Posterior cingulate gyrus (tissue), 11 donors: ENCODE results near the gene GSPT1.

Source experiments
- DNase-seq, 10 donors: peaks; one replicate each; pipeline versions ENCODE4 v3.0.0 to v3.0.0-alpha.2; 2020 to 2021; ENCODE audit warnings: mixed read lengths in 3 of 10
- intact Hi-C: fragments of 100-400 bp; cut with DNase I; formaldehyde crosslinking; loops from one replicate; pipeline ENCODE4 v1.15.1; 2023

GSPT1 gene

GRCh38 chr16:11914210-11915113 lies 1.3 kb downstream of the GSPT1 start:
- intact Hi-C loops: loop anchor here (10.0 kb wide), 1 partner anchor 60 kb away; the partner anchor contains the start of gene SNX29
- DNase-seq: peak in 2 of 10 donors; percentile 17 to 29

GRCh38 chr16:11913425-11914079 lies 2.2 kb downstream of the GSPT1 start:
- intact Hi-C loops: loop anchor here (10.0 kb wide), 1 partner anchor 61 kb away; the partner anchor contains the start of gene SNX29
- DNase-seq: no peak

GRCh38 chr16:11909653-11910545 lies 5.9 kb downstream of the GSPT1 start:
- intact Hi-C loops: loop anchor here (10.0 kb wide), 1 partner anchor 65 kb away; the partner anchor contains the start of gene SNX29
- no peak for DNase-seq

GRCh38 chr16:11907160-11907970 lies 8.4 kb downstream of the GSPT1 start:
- DNase-seq: no peak
- intact Hi-C loops: no loop called here

GRCh38 chr16:11903906-11904305 lies 11.8 kb downstream of the GSPT1 start:
- intact Hi-C loops: no loop called here
- no peak for DNase-seq

- no peak for DNase-seq
- intact Hi-C loops: no loop called here
These were observed 14.7 kb downstream of the GSPT1 start for GRCh38 chr16:11901091-11901490.

GRCh38 chr16:11896486-11897176 lies 19.1 kb downstream of the GSPT1 start:
- intact Hi-C loops: no loop called here
- no peak for DNase-seq

- intact Hi-C loops: no loop called here
- DNase-seq: no peak
These were observed 22.2 kb downstream of the GSPT1 start for GRCh38 chr16:11893571-11893970.

- intact Hi-C loops: no loop called here
These were observed 23.0 kb downstream of the GSPT1 start for GRCh38 chr16:11892761-11893160.

GRCh38 chr16:11890231-11890965 lies 25.4 kb downstream of the GSPT1 start:
- DNase-seq: no peak
- intact Hi-C loops: no loop called here

More at GRCh38 chr16:11892761-11893160, 23.0 kb downstream of the GSPT1 start:
- no peak for DNase-seq

GRCh38 chr16:11886881-11887280 lies 28.9 kb downstream of the GSPT1 start:
- DNase-seq: no peak
- intact Hi-C loops: no loop called here

- DNase-seq: no peak
- intact Hi-C loops: no loop called here
These were observed 31.7 kb downstream of the GSPT1 start for GRCh38 chr16:11884035-11884434.

GRCh38 chr16:11880007-11880406 lies 35.7 kb downstream of the GSPT1 start:
- intact Hi-C loops: no loop called here
- no peak for DNase-seq

GRCh38 chr16:11877374-11877773 lies 38.4 kb downstream of the GSPT1 start:
- intact Hi-C loops: no loop called here
- no peak for DNase-seq

- no peak for DNase-seq
- intact Hi-C loops: no loop called here
These were observed 39.5 kb downstream of the GSPT1 start for GRCh38 chr16:11876306-11876705.

- intact Hi-C loops: no loop called here
- DNase-seq: no peak
These were observed 40.0 kb downstream of the GSPT1 start for GRCh38 chr16:11875721-11876120.

GRCh38 chr16:11871193-11871592 lies 44.6 kb downstream of the GSPT1 start:
- no peak for DNase-seq
- intact Hi-C loops: no loop called here

- intact Hi-C loops: no loop called here
- no peak for DNase-seq
These were observed 45.4 kb downstream of the GSPT1 start for GRCh38 chr16:11870399-11870798.
